ENCODE results near the gene WDCP.

Gene WDCP

DNA sequence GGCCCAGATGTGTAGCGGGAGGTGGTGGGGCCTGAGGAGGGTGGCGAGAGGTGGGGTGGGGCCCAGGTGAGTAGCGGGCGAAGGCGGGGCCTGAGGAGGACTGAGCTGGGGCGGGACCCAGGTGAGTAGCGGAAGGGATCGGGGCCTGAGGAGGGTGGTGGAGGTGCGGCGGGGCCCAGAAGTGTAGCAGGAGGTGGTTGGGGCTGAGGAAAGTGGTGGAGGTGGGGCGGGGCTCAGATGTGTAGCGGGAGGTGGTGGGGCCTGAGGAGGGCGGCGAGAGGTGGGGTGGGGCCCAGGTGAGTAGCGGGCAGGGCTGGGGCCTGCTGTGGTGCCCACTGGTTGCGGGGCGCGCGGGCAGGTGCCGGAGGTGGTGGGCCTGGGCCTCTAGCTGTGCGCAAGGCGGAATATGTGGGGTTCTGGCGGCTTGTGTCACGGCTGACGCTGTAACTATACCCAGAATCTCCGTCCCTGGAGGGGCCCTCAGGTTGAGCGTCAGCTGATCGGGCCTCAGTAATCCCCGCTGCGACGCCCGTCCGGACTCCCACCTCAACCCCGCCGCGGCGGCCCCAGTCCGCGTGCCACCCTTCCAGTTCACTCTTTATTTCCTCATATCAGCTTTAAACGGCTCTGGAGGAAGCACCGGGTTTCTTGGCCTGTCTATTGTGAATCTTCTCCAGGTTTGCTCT lies 29.8 kb upstream of the WDCP start:
- TF ChIP-seq, protein P1, sequence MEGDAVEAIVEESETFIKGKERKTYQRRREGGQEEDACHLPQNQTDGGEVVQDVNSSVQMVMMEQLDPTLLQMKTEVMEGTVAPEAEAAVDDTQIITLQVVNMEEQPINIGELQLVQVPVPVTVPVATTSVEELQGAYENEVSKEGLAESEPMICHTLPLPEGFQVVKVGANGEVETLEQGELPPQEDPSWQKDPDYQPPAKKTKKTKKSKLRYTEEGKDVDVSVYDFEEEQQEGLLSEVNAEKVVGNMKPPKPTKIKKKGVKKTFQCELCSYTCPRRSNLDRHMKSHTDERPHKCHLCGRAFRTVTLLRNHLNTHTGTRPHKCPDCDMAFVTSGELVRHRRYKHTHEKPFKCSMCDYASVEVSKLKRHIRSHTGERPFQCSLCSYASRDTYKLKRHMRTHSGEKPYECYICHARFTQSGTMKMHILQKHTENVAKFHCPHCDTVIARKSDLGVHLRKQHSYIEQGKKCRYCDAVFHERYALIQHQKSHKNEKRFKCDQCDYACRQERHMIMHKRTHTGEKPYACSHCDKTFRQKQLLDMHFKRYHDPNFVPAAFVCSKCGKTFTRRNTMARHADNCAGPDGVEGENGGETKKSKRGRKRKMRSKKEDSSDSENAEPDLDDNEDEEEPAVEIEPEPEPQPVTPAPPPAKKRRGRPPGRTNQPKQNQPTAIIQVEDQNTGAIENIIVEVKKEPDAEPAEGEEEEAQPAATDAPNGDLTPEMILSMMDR (IDR thresholded peaks at IDR 0.05; ENCODE audit: control insufficient read depth, extremely low read depth, insufficient read depth): no peak
- H3K4me3 ChIP-seq (ENCODE audit: low read depth, low read length): peak overlapping the region; percentile 80
- no peak for DNase-seq (ENCODE audit: low read depth)

DNA sequence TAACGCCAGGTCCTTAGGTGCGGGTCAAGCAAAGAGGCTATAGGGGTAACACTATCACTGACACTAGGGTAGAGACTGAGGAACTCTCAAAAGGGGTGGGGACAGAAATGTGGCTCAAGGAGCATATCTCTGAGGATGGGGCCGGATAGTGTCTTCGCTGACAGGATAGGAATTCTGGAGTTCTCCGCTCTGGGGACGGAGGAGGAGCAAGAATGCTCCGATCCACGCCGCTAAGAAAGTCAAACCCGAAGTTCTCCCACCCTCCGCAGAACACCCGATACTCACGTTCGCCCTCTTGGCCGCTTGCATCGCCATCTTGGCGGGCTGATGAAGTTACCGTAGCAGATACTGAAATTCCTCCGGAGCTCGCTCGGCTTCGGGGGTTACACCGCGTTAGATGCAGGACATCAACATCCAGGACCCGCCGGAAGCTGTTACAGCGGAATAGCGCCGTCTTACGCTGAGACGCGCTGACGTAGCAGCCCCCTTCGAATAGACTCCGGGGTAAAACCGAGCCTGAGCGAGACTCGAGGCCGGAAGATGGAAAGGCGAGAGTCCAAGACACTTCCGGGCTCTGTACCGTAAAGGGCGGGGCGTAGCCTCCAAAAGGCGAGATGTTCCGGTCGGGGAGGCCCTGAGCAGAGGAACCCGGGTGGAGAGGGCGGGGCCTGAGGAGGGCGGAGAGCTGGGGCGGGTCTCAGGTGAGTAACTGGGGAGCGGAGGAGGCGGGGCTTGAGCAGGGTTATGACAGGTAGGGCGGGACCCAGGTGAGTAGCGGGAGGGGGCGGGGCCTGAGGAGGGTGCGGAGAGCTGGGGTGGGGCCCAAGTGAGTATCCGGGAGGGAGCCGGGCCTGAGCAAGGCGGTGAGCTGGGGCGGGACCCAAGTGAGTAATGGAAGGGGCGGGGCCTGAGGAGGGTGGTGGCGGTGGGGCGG lies 29.0 kb upstream of the WDCP start, which contains the start of gene SF3B6:
Gene SF3B6, minus strand, starts transcription at position 412 of the 934 bp plus-strand sequence. Its CDS starts 97 bp downstream, at position 315.
- TF ChIP-seq, protein P1 (IDR thresholded peaks at IDR 0.05; ENCODE audit: control insufficient read depth, extremely low read depth, insufficient read depth): no peak
- H3K4me3 ChIP-seq (ENCODE audit: low read depth, low read length): peak within 1 kb of the TSS; percentile 81
- peak; percentile 98 for DNase-seq (ENCODE audit: low read depth)

DNA sequence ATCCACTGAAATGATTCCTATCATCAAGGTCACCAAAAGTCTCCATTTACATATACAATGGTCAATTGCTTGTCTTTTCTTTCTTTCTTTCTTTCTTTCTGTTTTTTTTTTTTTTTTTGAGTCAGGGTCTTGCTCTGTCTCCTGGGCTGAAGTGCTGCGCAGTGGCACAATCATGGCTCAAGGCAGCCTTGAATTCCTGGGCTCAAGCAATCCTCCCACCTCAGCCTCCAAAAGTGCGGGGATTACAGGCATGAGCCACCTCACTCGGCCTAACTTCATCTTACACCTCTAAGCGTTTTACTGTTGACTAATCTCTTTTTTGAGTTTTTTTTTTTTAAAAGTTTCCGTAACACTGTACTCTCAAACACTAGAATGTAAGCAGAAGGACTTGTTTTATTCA lies 28.1 kb upstream of the WDCP start:
- no peak for DNase-seq (ENCODE audit: low read depth)
- H3K4me3 ChIP-seq (ENCODE audit: low read depth, low read length): peak overlapping the region; percentile 81
- TF ChIP-seq, protein P1 (IDR thresholded peaks at IDR 0.05; ENCODE audit: control insufficient read depth, extremely low read depth, insufficient read depth): no peak

DNA sequence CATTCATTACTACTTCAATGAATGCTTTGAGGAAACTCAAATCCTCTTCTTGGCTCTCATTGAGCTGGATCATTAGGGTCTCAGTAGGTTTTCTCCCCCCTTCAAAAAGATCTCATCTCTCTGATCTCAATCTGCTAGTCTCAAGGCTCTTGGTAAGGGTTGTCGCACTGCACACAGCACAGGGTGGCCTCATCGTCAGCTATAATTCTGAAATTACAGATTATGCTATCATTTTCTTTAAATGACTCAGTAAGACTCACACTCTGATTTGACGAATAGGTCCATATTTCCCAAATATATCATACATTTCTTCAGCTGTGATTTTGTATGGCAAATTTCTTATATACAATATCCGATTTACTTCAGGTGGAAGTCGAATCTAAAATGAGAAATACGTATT lies 26.6 kb upstream of the WDCP start:
- no peak overlapping the region for H3K4me3 ChIP-seq (ENCODE audit: low read depth, low read length)
- TF ChIP-seq, protein P1 (IDR thresholded peaks at IDR 0.05; ENCODE audit: control insufficient read depth, extremely low read depth, insufficient read depth): no peak
- no peak for DNase-seq (ENCODE audit: low read depth)

DNA sequence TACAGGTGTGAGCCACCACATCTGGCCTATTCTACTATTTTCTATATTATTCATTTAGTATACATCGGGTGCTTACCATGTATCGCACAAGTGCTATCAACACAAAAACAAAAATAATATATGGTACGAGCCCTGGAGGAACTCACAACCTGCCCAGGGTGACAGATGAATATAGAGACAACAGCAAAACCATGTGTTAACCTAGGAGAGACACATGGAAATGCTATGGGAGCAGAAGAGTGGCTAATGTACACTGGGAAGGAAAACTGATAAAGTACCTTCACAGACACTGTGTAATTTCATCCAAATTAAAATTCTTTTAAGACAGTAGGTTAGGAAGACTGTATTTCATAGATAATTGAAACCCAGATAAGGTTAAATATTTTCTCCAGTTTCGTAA lies 25.1 kb upstream of the WDCP start:
- TF ChIP-seq, protein P1 (IDR thresholded peaks at IDR 0.05; ENCODE audit: control insufficient read depth, extremely low read depth, insufficient read depth): no peak
- no peak for DNase-seq (ENCODE audit: low read depth)
- H3K4me3 ChIP-seq (ENCODE audit: low read depth, low read length): no peak overlapping the region

DNA sequence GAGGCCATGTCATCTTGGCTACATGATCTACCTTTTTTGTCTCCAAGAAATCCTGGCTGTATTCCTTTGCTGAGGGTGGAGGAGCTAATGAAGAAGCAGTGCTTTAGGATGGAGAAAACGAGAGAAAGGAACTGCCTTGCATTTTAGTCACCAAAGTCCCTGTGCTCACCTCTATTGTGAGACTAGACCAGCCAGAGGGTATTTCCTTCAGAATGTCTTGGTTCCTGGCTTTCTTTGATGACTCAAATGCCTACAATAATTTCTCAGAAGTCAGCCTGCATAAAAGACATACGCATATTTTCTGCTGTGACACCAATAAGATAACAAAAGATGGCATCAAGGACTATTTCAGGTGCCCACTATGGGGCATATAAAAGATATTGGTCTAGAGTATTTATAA lies 18.1 kb upstream of the WDCP start:
- TF ChIP-seq, protein P1 (IDR thresholded peaks at IDR 0.05; ENCODE audit: control insufficient read depth, extremely low read depth, insufficient read depth): no peak
- H3K4me3 ChIP-seq (ENCODE audit: low read depth, low read length): no peak overlapping the region
- no peak for DNase-seq (ENCODE audit: low read depth)
